H1 (cell line): ENCODE data around the gene FAM81A. TPM values are rescaled to one million over a fixed set of nuclear protein-coding genes. Genes with fewer than 3 reads are reported as not detected.

ENCODE experiments used
- HDAC2 ChIP-seq, 2 experiments: fragments of 300-600 bp in 1 of 2; sonication (generic) in 1 of 2; IDR thresholded peaks; 2 replicates each; pipeline ENCODE4 v1.6.1; 2011 to 2012; ENCODE audit warnings: low read depth in 2 of 2, low read length in 2 of 2, mild to moderate bottlenecking in 2 of 2, moderate library complexity in 2 of 2, borderline replicate concordance in 1 of 2, inconsistent platforms in 1 of 2
- RXRA ChIP-seq: IDR thresholded peaks from 2 replicates; pipeline ENCODE4 v1.6.1; 2011; ENCODE audit warnings: low read depth, mild to moderate bottlenecking, low read length, moderate library complexity; ENCODE audit not compliant: insufficient read depth
- SRF ChIP-seq: IDR thresholded peaks from 2 replicates; pipeline ENCODE4 v1.6.1; 2011; ENCODE audit warnings: mild to moderate bottlenecking, low read depth, low read length, moderate library complexity
- polyA plus RNA-seq, 7 experiments: library from polyadenylated mRNA; depleted of rRNA in 3 of 7; stranded (reverse) in 5 of 7; unstranded in 2 of 7; fragments of >200 nt in 5 of 7; fragments of 200-250 nt in 2 of 7; gene quantifications; 1 replicate in 5 of 7; 2 replicates in 1 of 7; 4 replicates in 1 of 7; pipeline versions ENCODE4 v1.2.1 to v1.2.3, GENCODE V29; 2011 to 2013; ENCODE audit warnings: missing spikeins in 2 of 7, mixed read lengths in 2 of 7
- total RNA-seq: library from RNA; stranded (reverse); fragmentation: NEBNext Ultra II Directional; extraction: Animal tissue kit (Norgen Biotek cat#: 25700); gene quantifications from 2 replicates; pipeline ENCODE4 v1.2.1, GENCODE V29; 2021
- TF ChIP-seq, protein P1 (sequence below): fragments of 300-600 bp; sonication (generic); IDR thresholded peaks from 2 replicates; pipeline ENCODE4 v1.7.1; 2012; ENCODE audit warnings: low read length, moderate library complexity, mild to moderate bottlenecking, inconsistent platforms; ENCODE audit not compliant: insufficient replicate concordance

FAM81A gene
- total and polyA plus RNA-seq, 2 of the 8 experiments (the other 6 are each of a cell fraction or from before 2014, with no cell fraction given), result 0.56 to 3.0 TPM

GRCh38 chr15:59556380-59556779 lies 118.4 kb downstream of the FAM81A start (continued):
- TF ChIP-seq, protein P1, sequence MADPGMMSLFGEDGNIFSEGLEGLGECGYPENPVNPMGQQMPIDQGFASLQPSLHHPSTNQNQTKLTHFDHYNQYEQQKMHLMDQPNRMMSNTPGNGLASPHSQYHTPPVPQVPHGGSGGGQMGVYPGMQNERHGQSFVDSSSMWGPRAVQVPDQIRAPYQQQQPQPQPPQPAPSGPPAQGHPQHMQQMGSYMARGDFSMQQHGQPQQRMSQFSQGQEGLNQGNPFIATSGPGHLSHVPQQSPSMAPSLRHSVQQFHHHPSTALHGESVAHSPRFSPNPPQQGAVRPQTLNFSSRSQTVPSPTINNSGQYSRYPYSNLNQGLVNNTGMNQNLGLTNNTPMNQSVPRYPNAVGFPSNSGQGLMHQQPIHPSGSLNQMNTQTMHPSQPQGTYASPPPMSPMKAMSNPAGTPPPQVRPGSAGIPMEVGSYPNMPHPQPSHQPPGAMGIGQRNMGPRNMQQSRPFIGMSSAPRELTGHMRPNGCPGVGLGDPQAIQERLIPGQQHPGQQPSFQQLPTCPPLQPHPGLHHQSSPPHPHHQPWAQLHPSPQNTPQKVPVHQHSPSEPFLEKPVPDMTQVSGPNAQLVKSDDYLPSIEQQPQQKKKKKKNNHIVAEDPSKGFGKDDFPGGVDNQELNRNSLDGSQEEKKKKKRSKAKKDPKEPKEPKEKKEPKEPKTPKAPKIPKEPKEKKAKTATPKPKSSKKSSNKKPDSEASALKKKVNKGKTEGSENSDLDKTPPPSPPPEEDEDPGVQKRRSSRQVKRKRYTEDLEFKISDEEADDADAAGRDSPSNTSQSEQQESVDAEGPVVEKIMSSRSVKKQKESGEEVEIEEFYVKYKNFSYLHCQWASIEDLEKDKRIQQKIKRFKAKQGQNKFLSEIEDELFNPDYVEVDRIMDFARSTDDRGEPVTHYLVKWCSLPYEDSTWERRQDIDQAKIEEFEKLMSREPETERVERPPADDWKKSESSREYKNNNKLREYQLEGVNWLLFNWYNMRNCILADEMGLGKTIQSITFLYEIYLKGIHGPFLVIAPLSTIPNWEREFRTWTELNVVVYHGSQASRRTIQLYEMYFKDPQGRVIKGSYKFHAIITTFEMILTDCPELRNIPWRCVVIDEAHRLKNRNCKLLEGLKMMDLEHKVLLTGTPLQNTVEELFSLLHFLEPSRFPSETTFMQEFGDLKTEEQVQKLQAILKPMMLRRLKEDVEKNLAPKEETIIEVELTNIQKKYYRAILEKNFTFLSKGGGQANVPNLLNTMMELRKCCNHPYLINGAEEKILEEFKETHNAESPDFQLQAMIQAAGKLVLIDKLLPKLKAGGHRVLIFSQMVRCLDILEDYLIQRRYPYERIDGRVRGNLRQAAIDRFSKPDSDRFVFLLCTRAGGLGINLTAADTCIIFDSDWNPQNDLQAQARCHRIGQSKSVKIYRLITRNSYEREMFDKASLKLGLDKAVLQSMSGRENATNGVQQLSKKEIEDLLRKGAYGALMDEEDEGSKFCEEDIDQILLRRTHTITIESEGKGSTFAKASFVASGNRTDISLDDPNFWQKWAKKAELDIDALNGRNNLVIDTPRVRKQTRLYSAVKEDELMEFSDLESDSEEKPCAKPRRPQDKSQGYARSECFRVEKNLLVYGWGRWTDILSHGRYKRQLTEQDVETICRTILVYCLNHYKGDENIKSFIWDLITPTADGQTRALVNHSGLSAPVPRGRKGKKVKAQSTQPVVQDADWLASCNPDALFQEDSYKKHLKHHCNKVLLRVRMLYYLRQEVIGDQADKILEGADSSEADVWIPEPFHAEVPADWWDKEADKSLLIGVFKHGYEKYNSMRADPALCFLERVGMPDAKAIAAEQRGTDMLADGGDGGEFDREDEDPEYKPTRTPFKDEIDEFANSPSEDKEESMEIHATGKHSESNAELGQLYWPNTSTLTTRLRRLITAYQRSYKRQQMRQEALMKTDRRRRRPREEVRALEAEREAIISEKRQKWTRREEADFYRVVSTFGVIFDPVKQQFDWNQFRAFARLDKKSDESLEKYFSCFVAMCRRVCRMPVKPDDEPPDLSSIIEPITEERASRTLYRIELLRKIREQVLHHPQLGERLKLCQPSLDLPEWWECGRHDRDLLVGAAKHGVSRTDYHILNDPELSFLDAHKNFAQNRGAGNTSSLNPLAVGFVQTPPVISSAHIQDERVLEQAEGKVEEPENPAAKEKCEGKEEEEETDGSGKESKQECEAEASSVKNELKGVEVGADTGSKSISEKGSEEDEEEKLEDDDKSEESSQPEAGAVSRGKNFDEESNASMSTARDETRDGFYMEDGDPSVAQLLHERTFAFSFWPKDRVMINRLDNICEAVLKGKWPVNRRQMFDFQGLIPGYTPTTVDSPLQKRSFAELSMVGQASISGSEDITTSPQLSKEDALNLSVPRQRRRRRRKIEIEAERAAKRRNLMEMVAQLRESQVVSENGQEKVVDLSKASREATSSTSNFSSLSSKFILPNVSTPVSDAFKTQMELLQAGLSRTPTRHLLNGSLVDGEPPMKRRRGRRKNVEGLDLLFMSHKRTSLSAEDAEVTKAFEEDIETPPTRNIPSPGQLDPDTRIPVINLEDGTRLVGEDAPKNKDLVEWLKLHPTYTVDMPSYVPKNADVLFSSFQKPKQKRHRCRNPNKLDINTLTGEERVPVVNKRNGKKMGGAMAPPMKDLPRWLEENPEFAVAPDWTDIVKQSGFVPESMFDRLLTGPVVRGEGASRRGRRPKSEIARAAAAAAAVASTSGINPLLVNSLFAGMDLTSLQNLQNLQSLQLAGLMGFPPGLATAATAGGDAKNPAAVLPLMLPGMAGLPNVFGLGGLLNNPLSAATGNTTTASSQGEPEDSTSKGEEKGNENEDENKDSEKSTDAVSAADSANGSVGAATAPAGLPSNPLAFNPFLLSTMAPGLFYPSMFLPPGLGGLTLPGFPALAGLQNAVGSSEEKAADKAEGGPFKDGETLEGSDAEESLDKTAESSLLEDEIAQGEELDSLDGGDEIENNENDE, result no peak
- no peak for TF ChIP-seq RXRA
- TF ChIP-seq SRF, result no peak
- no peak for TF ChIP-seq HDAC2 (IDR thresholded peaks at IDR 0.05; ENCODE audit: borderline replicate concordance in 1 of 2, low read depth in 2 of 2, low read length in 2 of 2)
